Lower lobe of right lung (tissue), 2 donors: Measurements from ENCODE around the gene CADPS2. TPM values are rescaled to one million over a fixed set of nuclear protein-coding genes. Genes with fewer than 3 reads are reported as not detected.

Experiments used
- ATAC-seq, 2 donors: fragments of 200-7000 bp; cut with Tn5 transposase; one replicate each; pipeline ENCODE4 v1.9.1; 2020 to 2022; ENCODE audit warnings: mild to moderate bottlenecking in 2 of 2, moderate library complexity in 2 of 2
- DNase-seq: peaks from one replicate; pipeline ENCODE4 v3.0.0-alpha.2; 2020
- H3K27ac ChIP-seq: fragments of 200-600 bp; one replicate; pipeline ENCODE4 v1.8.0; 2022
- H3K27me3 ChIP-seq: fragments of 200-600 bp; one replicate; pipeline ENCODE4 v1.8.0; 2022; ENCODE audit warnings: low read depth
- H3K36me3 ChIP-seq: fragments of 200-600 bp; one replicate; pipeline ENCODE4 v1.8.0; 2022; ENCODE audit warnings: mild to moderate bottlenecking
- H3K4me1 ChIP-seq: fragments of 200-600 bp; one replicate; pipeline ENCODE4 v1.8.0; 2022
- H3K4me3 ChIP-seq: fragments of 200-600 bp; one replicate; pipeline ENCODE4 v1.8.0; 2022; ENCODE audit warnings: mild to moderate bottlenecking
- H3K9me3 ChIP-seq: fragments of 200-600 bp; one replicate; pipeline ENCODE4 v1.8.0; 2022
- intact Hi-C: fragments of 100-400 bp; cut with DNase I; formaldehyde crosslinking; loops from one replicate; pipeline ENCODE4 v1.11.0; 2022
- total RNA-seq: library from RNA; stranded (reverse); fragmentation: NEBNext Ultra II Directional; extraction: Animal tissue kit (Norgen Biotek cat#: 25700); gene quantifications from one replicate; pipeline ENCODE4 v1.2.1, GENCODE V29; 2021
- TF ChIP-seq, protein P1 (sequence below): fragments of 200-600 bp; IDR thresholded peaks from one replicate; pipeline ENCODE4 v1.8.0; 2022; ENCODE audit warnings: antibody characterized with exemption, mild to moderate bottlenecking
- donor health status: DM: no; HTN: yes; CAD: no; lungs with severe emphysema.

The CADPS2 gene
- total RNA-seq, 1 donor from 2014 or later: 41.1 TPM

DNA sequence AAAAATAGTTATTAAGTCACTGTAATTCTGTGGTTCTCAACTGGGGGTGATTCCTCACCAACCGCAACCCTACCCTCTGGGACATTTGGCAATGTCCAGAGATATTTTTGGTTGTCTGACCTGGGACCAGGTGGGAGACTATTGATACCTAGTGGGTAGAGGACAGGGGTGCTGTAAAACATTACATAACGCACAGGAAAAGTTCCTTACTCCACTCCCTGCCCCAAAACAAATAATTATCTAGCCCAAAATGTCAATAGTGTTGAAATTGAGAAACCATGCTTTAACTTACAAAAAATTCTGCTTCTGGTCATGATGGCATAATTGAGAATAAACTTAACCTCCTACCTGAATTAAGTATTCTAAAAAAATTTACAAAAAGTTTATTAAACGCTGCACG lies 404.0 kb downstream of the CADPS2 start:
- Histone ChIP-seq H3K4me3 (no peak overlapping the region), H3K9me3 (no peaks in the 10 kb centered on the region), H3K36me3 (no peaks in the 10 kb centered on the region), H3K27me3 (no peaks in the 10 kb centered on the region), H3K4me1 (no peaks in the 10 kb centered on the region), H3K27ac (no peak overlapping the region)
- ATAC-seq (no peak), DNase-seq (no peak)
- TF ChIP-seq, protein P1, sequence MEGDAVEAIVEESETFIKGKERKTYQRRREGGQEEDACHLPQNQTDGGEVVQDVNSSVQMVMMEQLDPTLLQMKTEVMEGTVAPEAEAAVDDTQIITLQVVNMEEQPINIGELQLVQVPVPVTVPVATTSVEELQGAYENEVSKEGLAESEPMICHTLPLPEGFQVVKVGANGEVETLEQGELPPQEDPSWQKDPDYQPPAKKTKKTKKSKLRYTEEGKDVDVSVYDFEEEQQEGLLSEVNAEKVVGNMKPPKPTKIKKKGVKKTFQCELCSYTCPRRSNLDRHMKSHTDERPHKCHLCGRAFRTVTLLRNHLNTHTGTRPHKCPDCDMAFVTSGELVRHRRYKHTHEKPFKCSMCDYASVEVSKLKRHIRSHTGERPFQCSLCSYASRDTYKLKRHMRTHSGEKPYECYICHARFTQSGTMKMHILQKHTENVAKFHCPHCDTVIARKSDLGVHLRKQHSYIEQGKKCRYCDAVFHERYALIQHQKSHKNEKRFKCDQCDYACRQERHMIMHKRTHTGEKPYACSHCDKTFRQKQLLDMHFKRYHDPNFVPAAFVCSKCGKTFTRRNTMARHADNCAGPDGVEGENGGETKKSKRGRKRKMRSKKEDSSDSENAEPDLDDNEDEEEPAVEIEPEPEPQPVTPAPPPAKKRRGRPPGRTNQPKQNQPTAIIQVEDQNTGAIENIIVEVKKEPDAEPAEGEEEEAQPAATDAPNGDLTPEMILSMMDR: no peak
- intact Hi-C loops: no loop called here

DNA sequence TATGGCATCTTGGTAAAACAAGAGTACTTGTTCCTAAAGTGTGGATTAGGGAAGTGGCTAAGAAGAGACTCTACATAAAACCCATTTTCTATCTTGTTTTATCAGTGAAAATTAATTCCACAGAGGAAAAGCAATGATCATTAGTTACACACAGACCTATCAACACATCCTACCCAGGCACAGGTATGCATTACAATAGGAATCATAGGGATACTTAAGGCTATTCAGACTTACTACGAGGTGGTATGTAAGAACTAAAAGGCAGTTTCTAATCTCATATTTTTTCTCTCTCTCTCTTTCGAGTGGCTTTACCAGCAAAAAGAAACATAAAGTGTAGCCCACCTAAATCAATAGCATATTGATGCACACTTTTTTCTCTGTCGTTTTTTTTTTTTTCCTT lies 415.4 kb downstream of the CADPS2 start:
- DNase-seq: no peak
- intact Hi-C loops: no loop called here

DNA sequence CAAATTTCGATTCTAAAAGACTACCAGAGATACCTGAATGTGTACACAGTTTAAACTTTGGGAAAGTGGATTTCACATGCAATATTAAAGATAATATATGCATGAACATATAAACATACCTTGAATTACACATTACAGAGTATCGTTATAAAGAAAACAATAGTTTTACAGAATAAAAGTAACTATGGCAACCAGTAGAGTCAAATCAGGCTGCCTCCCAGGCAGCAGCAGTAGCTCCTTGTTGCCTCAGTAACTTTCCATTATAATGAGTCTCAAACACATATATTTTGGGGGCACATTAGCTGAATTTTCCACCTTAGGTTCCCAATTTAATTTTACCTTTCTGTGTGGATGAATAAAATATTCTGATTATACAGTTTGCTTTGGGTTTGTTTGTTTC lies 417.3 kb downstream of the CADPS2 start:
- ATAC-seq (no peak), DNase-seq (no peak)
- no peak overlapping the region for H3K27ac ChIP-seq
- no peaks in the 10 kb centered on the region for H3K9me3 ChIP-seq
- no peaks in the 10 kb centered on the region for H3K4me1 ChIP-seq
- H3K36me3 ChIP-seq: peaks cover 12% of the 10 kb centered on the region
- no peaks in the 10 kb centered on the region for H3K27me3 ChIP-seq
- H3K4me3 ChIP-seq: no peak overlapping the region
- TF ChIP-seq, protein P1: no peak
- intact Hi-C loops: no loop called here

More for the DNA sequence above, 415.4 kb downstream of the CADPS2 start:
- H3K4me1 ChIP-seq: no peaks in the 10 kb centered on the region
- H3K27me3 ChIP-seq: no peaks in the 10 kb centered on the region
- H3K36me3 ChIP-seq: peaks cover 14% of the 10 kb centered on the region
- H3K27ac ChIP-seq: no peak overlapping the region
- H3K4me3 ChIP-seq: no peak overlapping the region
- TF ChIP-seq, protein P1: no peak
- no peaks in the 10 kb centered on the region for H3K9me3 ChIP-seq
- no peak for ATAC-seq

DNA sequence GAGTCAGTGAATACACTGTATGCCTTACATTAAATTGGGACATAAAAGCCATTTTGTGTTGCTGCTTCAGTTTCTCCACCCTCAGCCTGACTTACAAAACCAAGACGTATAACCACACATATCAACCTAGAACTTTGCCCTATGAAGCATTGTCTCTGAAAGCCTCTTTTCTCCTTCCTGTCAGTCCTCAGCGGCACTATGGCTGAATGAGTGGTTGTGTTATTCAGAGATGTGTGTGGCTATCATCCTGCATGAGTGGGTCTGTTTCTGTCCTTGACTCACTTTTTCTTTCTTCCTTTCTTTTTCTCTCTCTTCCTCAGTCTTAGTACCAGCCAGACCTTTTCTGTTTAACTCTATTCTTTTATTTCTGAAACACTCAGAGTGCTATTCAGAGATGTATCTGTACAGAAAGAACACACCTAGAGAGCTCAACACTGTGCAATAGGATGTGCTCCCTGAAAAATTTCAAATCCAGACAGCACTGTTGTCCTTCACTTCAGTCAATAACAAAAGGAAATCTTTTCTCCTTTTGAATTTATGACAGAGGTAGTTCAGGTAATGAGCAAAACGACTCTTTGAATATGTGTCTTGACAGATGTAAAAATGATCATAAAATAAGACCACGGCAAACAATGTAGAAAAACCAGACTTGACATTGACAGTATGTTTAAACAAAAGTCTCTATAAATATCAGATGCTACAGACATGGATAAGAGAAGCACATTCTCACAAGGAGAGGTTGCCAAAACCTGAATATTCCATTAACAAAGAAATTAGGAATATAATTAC lies 418.4 kb downstream of the CADPS2 start:
- DNase-seq: no peak

DNA sequence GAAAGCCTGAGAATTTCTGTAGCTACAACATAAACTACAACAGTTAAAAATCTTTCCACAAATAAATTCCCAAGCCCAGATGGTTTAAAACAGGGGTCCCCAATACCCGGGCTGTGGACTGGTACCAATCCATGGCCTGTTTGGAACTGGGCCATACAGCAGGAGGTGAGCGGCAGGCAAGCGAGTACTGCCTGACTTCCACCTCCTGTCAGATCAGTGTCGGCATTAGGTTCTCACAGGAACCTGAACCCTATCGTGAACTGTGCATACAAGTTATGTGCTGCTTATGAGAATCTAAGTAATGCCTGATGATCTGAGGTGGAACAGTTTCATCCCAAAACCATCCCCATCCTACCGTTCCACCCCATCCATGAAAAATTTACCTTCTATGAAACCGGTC lies 421.0 kb downstream of the CADPS2 start:
- intact Hi-C loops: no loop called here
- H3K4me1 ChIP-seq: no peaks in the 10 kb centered on the region
- DNase-seq: no peak
- TF ChIP-seq, protein P1: no peak
- no peak overlapping the region for H3K27ac ChIP-seq
- no peaks in the 10 kb centered on the region for H3K27me3 ChIP-seq
- no peak for ATAC-seq
- no peaks in the 10 kb centered on the region for H3K36me3 ChIP-seq
- H3K4me3 ChIP-seq: no peak overlapping the region
- H3K9me3 ChIP-seq: no peaks in the 10 kb centered on the region

More for the DNA sequence above, 418.4 kb downstream of the CADPS2 start:
- Histone ChIP-seq H3K9me3 (no peaks in the 10 kb centered on the region), H3K27me3 (no peaks in the 10 kb centered on the region), H3K27ac (no peak overlapping the region), H3K4me1 (no peaks in the 10 kb centered on the region), H3K36me3 (peaks cover 8% of the 10 kb centered on the region), H3K4me3 (no peak overlapping the region)
- TF ChIP-seq, protein P1: no peak
- no peak for ATAC-seq
- intact Hi-C loops: no loop called here
